ENCODE results near the gene MCM7. TPM values are rescaled to one million over a fixed set of nuclear protein-coding genes. Genes with fewer than 3 reads are reported as not detected.

The MCM7 gene
- total RNA-seq, 2 donors from 2014 or later = 44.7 to 62.1 TPM

DNA sequence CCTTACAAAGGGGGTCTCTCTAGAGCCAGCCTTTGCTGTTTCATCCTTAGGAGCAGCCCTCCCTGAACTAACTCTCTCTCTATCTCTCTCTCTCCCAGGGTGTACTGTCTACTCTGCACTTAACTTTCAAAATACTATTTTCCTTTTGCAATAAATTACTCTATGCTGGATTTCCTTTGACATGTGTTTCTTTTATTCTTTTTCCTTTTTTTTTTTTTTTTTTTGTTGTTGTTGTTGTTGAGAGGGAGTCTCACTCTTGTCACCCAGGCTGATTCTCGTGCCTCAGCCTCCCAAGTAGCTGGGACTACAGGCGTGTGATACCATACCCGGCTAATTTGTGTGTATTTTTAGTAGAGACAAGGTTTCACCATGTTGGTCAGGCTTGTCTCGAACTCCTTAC, 18.2 kb downstream of the MCM7 start:
- intact Hi-C loops (cut with DNase I, micrococcal nuclease) = loop anchor here in 1 of 2 donors (10.0 kb wide), 1 partner anchor 88 kb away; no protein-coding TSS in a partner anchor
- DNase-seq (no peak), ATAC-seq (no peak)

DNA sequence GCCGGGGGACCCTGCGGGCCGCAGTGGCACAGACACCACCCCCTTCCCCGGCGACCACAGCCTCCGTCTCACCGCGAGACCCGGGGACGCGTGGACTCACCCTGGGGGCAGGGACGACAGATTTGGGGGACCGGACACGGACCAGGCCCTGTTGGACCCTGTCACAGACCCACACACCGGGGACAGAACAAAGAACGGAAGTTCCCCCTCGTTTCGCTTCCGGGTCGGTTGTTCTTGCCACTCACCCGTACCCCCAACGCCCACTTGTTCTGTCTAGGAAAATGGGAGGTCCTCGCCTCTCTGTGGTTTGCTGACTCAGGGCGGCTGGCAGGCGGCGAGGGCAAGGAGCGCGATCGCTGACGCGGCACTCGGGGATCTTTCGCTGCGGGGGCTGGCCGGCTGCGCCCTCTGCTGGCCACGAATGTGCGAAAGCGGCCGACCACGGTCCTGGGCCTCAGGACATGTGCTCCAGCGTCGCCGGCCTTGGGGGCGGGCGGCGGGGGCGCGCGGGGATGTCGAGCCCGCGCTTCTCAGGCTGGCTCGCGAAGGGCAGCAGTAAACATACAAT, 19.6 kb downstream of the MCM7 start, which contains the start of gene ZNF3:
Gene ZNF3, minus strand, starts transcription at position 189 of the 568 bp plus-strand sequence. CDS start 4,366 bp downstream, outside the sequence.
- peak; percentile 74 for ATAC-seq
- intact Hi-C loops (cut with DNase I, micrococcal nuclease) = loop anchor here in 1 of 2 donors (10.0 kb wide), 1 partner anchor 87 kb away; no protein-coding TSS in a partner anchor
- DNase-seq = peak; percentile 98

DNA sequence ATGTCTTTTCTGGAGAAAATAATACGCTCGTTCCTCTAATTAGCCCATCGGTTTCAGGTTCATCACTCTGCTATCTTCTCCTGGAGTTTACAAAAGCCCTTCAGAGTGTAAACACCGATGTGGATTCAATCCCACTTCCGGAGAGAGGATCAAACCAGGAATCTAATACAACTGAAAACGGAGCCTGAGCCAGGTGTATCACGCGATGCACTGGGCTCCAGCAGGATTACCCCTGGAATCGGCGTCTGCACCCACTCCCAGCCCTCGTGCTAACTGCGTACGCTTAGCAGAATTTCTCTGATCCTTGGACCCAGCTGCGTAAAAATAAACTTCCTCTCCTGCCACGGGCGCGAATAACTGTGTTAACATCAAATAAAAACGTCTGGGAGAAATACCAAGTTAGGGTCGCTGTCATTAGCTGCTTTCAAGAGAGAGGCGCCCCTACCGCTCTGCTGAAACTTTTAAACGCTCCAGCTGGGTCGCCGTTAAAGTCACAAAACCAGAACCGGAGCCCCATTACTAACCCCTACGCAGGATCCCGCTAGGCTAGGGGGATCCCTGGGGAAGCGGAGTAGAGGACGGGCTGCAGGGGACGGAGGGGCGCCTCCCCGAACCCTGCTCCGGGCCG, 20.2 kb downstream of the MCM7 start:
- peak in 1 of 2 donors; percentile 35 for DNase-seq
- ATAC-seq = peak; percentile 12
- intact Hi-C loops (cut with DNase I, micrococcal nuclease) = loop anchor here in 1 of 2 donors (10.0 kb wide), 1 partner anchor 86 kb away; no protein-coding TSS in a partner anchor

DNA sequence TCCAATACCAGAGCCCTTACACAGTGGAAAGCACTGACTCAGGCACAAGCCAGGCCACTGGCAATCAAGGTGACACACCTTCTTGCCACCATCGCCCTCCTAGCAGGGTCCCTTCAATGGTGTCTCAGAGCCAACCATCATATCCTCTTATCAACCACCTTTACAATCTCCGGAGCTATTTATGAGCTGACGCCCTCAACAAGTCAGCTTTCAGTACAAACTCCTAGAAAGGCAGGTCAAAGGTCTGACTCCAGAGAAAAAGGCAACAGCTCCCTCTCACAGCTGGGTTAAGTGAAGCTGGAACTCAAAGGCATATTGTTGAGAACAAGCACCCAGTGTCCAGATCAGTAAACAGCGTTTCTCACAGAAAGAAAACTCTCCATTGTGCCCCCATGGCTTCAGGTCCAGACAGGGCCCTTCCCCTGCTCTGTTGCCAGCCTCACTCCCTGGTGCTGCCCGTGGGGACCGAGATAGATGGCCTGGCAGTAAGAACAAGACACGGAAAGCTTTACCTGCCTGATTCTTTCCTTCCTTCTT, 22.1 kb downstream of the MCM7 start:
- DNase-seq (peak; percentile 59 to 83), ATAC-seq (peak; percentile 63)
- intact Hi-C loops (cut with DNase I, micrococcal nuclease) = no loop called here

DNA sequence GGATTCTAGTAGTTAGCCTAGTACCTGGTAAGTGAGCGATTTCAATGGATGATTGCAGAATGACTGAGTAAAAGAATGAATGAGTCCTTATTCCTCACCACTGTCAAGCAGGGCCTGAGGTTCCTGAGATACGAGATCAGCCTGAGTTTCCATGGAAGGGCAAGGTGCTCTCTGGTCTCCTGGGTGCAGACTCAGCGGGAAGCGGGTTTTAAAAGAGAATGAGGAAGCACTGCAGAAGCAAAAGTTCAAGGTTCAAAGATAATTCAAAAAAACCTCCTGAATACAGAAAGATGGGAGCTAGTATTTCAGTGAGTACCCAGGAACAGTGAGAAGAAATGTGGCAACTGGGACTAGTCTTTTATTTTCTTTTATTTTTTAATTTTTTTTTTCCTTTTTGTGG, 24.0 kb downstream of the MCM7 start:
- intact Hi-C loops (cut with DNase I, micrococcal nuclease) = no loop called here
- ATAC-seq (peak; percentile 29), DNase-seq (peak in 1 of 2 donors; percentile 33)

DNA sequence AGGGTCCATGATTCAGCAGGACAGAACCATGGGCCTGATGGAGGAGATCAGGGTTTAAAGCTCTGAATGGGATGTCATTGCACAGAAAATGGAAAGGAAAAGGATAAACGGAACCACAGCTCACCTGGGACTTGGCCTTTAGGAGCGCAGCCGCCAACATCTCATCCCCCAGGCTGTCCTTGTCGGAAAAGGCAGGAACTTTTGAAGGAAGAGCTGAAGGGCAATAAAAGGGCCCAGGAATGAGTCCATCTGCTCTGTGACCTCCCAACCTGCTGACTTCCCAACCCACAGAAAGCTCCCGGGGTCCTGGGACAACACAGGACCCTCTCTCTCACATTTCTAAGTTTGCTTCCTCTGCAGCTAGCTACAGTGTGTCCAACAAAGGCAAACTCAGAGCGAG, 25.8 kb downstream of the MCM7 start:
- intact Hi-C loops (cut with DNase I, micrococcal nuclease) = no loop called here
- ATAC-seq (no peak), DNase-seq (no peak)

DNA sequence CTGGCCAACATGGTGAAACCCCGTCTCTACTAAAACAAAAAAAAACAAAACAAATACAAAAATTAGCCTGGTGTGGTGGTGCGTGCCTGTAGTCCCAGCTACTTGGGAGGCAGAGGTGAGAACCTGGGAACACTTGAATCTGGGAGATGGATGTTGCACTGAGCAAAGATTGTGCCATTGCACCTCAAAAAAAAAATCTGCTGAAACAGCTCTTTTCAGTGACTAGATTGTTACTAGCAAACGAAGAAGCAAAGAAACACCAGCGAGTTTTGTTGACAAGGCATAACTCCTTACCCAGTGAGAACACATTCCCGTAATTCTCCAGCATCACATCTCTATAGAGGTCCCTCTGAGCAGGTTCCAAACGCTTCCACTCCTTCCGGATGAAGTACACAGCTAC, 26.4 kb downstream of the MCM7 start:
- DNase-seq (no peak), ATAC-seq (no peak)
- intact Hi-C loops (cut with DNase I, micrococcal nuclease) = no loop called here

DNA sequence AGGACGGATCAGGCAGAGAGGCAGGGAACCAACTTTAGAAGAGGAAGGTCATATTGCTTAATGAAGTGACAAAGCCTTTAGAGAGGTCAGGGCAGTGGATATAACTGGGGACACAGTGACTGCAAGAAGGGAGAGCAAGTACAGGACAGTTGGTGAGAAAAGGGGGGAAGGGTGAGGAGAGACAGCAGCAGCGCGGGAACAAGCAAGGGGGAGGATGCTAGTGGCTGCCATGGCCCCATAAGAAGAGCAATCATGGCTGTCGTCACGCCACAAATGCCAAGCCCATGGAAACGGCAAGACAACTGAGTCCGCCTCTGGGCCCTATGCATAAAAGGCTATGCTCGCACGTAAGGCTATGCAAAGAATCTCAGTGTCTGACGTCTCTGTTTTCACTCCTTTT, 28.7 kb downstream of the MCM7 start:
- DNase-seq (no peak), ATAC-seq (no peak)
- intact Hi-C loops (cut with DNase I, micrococcal nuclease) = no loop called here

DNA sequence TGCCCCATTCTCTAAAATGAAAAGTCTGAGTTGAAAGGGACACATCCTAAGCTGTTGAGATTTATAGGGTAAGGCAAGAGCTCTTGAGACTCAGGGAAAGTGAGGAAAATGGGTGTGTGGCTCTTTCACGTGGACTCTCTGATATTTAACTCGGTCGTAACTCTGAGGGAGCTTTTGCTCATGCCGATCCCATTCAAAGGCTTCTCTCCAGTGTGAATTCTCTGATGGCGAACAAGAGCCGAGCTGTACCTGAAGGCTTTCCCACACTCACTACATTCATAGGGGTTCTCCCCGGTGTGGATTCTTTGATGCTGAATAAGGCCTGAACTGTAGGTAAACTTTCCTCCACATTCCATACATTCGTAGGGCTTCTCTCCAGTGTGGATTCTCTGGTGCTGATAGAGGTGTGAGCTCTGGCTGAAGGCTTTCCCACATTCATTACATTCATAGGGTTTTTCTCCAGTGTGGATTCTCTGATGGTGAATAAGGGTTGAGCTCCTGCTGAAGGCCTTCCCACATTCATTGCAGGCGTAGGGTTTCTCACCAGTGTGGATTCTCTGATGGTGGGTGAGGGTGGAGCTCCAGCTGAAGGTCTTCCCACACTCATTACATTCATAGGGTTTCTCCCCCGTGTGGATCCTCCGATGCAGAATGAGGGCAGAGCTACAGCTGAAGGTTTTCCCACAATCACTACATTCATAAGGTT, 30.0 kb downstream of the MCM7 start:
- no peak for DNase-seq
- no peak for ATAC-seq
- intact Hi-C loops (cut with DNase I, micrococcal nuclease) = no loop called here

DNA sequence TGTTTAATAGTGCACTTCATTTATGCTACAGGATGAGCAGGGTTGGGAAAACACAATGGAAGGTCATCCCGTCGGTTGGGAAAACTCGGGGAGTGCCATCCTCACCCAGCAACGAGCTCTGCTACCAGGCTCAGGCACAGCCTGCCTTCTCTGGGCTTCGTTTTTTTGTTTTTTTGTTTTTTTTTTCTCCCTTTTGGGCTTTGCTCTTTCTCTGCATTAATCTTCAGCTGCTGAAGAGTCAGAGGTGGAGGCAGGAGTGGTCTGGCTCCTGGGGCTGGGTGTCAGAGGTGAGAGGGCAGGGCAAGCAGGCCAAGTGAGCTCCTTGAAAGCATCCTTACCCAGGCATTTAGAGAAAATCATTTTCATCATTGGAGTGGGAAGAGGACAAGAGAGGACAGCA, 31.2 kb downstream of the MCM7 start:
- no peak for DNase-seq
- intact Hi-C loops (cut with DNase I, micrococcal nuclease) = no loop called here

DNA sequence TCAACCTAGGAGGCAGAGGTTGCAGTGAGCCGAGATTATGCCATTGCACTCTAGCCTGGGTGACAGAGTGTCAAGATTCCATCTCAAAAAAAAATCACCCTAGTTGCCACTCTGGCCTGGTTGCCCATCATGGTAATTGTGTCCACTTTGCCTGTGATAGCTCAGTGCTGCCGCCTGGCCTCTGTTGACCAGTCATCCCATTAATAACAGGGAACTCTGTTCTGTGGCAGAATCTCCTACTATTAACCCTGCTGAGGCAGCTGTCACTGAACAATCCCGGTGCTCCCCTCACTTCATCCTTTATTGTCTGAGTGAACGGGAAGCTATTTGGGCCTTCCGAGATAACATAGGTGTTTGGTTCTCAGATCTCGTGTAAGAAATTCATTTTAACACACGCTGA, 34.2 kb downstream of the MCM7 start:
- ATAC-seq = peak; percentile 10
- no peak for DNase-seq
- intact Hi-C loops (cut with DNase I, micrococcal nuclease) = no loop called here

More for the DNA sequence above, 31.2 kb downstream of the MCM7 start:
- no peak for ATAC-seq

DNA sequence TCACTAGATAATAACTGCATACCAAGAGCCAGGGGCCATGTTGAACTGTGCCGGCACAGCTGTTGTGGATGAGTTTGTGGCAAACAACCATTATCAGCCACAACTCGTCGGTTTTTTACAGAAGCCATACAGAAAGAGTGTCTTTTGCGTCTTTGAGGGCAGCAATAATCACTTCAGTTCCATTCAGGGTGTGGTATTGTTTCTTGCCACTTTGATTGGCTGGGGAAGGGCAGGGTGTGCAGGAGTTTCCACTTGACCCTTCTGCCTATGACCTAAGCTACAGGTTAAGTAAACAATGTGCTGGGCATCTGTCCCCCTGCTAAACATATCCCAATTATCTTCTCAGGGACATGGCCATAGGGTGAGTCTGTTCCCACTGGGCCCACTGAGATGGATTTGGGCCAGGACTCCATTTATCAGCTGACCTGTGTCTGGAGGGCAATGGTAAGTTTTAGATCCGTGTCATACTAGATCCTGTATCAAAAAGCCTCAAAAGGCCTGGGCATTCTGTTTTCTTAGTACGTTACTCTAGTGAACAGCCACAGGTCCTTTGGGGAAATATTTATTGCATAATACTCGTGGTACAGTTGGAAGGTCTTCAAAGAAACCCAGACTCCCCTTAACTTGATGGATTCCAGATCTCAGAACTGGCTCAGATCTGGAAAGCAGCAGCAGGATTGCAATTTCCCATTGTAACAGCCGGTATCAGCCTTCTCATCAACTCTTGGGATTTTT, 35.6 kb downstream of the MCM7 start:
- no peak for DNase-seq
- intact Hi-C loops (cut with DNase I, micrococcal nuclease) = no loop called here
- peak; percentile 46 for ATAC-seq

DNA sequence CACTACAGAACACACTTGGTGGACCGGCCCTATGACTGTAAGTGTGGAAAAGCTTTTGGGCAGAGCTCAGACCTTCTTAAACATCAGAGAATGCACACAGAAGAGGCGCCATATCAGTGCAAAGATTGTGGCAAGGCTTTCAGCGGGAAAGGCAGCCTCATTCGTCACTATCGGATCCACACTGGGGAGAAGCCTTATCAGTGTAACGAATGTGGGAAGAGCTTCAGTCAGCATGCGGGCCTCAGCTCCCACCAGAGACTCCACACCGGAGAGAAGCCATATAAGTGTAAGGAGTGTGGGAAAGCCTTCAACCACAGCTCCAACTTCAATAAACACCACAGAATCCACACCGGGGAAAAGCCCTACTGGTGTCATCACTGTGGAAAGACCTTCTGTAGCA, 37.0 kb downstream of the MCM7 start:
- intact Hi-C loops (cut with DNase I, micrococcal nuclease) = no loop called here
- ATAC-seq (no peak), DNase-seq (no peak)

DNA sequence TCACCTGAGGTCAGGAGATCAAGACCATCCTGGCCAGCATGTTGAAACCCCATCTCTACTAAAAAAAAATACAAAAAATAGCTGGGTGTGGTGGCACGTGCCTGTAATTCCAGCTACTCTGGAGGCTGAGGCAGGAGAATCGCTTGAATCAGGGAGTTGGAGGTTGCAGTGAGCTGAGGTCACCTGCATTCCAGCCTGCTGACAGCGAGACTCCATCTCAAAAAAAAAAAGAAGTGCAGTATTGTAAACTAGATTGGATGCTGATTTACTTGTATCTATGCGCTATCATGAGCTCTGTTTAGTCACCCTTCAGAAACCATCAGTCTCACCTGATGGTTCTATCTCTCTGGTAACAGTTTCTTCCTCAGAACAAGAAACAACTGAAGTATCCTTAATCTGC, 37.8 kb downstream of the MCM7 start:
- no peak for ATAC-seq
- DNase-seq = no peak
- intact Hi-C loops (cut with DNase I, micrococcal nuclease) = no loop called here

DNA sequence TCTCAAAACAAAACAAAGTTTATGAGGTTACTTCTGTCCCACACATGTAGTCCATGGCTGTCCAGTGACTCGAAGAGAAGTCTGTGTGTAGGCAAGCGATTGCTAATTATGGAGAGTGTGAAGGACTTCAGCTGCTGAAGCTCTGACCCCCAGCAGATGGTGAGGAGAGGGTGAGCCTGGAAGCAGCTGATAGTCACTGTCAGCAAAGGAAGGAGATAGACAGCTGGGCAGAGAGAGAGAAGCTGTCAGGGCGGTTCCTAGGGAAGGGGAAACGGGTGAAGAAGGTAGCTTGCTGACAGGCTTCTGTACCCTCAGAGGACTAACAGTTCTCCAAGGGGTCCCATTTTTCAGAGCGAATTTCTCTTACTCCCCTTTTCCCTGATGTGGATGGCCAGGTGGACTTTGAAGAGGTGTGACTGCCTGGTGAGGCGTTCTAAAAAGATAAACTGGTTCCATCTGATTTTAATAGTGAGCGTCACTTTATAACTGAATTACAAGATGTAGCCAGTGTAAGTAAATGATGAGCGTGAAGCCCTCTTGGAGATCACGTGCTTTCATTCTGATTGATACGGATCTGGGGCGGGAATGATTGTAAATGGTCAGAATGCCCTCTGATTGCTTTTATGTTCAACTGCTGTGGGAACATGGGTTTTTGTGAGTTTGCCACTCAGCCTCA, 39.5 kb downstream of the MCM7 start:
- intact Hi-C loops (cut with DNase I, micrococcal nuclease) = no loop called here
- no peak for ATAC-seq

DNA sequence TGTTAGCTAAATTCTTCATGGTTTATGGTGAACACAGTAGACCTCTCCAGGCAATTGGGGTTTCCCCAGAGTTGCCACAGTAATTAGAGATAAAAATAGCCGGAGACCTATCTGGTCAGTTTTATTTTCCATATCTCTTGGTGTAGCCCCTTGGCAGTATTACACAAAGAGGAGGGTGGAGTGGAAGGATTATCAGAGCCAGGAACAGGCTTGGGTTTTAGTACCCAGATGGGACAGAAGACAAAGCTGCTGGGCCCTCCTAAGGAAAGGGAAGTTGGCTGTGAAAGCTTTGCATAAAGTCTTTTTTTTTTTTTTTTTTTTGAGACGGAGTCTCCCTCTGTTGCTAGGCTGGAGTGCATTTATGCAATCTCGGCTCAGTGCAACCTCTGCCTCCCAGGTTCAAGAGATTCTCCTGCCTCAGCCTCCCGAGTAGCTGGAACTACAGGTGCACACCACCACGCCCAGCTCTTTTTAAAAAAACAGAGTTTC, 41.9 kb downstream of the MCM7 start:
- intact Hi-C loops (cut with DNase I, micrococcal nuclease) = loop anchor here (10.0 kb wide), 1 partner anchor 64 kb away; no protein-coding TSS in a partner anchor
- DNase-seq = no peak
- no peak for ATAC-seq

More for the DNA sequence above, 39.5 kb downstream of the MCM7 start:
- no peak for DNase-seq

DNA sequence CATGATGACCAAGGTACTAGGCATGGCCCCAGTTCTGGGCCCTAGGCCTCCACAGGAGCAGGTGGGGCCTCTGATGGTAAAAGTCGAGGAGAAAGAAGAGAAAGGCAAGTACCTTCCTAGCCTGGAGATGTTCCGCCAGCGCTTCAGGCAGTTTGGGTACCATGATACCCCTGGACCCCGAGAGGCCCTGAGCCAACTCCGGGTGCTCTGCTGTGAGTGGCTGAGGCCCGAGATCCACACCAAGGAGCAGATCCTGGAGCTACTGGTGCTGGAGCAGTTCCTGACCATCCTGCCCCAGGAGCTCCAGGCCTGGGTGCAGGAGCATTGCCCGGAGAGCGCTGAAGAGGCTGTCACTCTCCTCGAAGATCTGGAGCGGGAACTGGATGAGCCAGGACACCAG, 44.2 kb downstream of the MCM7 start:
- ATAC-seq = no peak
- intact Hi-C loops (cut with DNase I, micrococcal nuclease) = loop anchor here (10.0 kb wide), 1 partner anchor 62 kb away; no protein-coding TSS in a partner anchor
- no peak for DNase-seq

DNA sequence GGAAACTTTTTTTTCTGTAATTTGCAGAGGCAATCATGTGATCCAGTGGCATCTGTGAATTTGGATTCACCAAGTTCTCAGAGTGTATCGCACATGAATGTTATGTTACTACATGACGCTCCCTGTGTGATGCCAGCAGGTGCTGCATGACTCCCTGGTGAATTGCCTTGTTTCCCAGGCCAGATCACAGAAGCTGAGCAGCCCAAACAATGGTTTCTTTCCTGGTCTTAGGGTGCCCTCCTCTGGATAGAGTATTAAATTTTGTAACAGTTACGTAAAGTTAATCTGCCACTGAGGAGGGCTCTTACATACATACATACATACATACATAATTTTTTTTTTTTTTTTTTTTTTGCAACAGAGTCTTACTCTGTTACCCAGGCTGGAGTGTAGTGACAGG, 48.0 kb downstream of the MCM7 start:
- peak; percentile 35 to 43 for DNase-seq
- ATAC-seq = peak; percentile 72
- intact Hi-C loops (cut with DNase I, micrococcal nuclease) = loop anchor here (10.0 kb wide), 1 partner anchor 58 kb away; no protein-coding TSS in a partner anchor

Data from left colon (tissue), 2 donors.